ENCODE results near the gene BEST3.

The BEST3 gene

GRCh38 chr12:69655616-69656340 is 43.3 kb downstream of the BEST3 start:
- no peak for DNase-seq (ENCODE audit: low read depth in 4 of 4, low spot score in 1 of 4)

- DNase-seq (ENCODE audit: low read depth in 4 of 4, low spot score in 1 of 4) = no peak
These were observed 45.4 kb downstream of the BEST3 start for GRCh38 chr12:69653703-69654102.

DNA sequence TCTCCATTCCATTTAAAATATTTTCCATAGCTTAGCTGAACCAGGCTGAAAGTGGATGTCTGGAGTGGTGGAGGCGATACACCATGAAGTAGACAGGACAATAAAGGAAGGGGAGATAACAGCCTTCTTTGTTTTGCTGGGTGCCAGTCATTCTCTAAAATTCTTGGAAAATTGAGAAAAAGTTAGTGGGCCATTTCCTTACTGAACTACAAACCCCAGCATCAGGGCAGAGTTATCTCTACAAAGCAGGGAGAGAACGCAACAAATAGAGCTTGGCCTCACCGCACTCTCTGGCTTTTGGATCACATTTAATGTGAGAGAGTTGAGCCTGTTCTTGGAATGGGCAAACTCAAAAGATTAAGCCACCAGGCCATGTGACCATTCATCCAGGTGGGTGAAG is 47.2 kb downstream of the BEST3 start:
- DNase-seq (ENCODE audit: low read depth in 4 of 4, low spot score in 1 of 4) = no peak

- no peak for DNase-seq (ENCODE audit: low read depth in 4 of 4, low spot score in 1 of 4)
These were observed 49.6 kb downstream of the BEST3 start for GRCh38 chr12:69649529-69649928.

DNA sequence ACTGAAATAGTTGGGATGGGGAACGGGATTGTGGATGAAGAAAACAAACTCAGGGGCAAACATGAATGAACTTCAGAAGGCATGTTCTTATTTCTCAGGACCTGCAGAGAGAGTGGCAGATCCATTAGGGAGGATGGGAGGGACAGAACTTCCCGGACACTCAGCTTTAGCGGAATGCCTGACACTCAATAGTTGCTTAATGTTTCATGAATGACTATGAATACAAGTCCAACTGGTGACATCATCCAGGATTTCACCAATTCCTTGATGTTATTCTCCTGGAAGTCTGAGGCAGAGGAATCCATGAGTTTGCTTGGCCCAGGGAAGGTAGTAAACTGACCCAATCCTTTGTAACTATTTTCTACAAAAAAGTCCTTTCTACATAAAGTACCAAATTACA is 50.6 kb downstream of the BEST3 start:
- DNase-seq (ENCODE audit: low read depth in 4 of 4, low spot score in 1 of 4) = no peak

DNA sequence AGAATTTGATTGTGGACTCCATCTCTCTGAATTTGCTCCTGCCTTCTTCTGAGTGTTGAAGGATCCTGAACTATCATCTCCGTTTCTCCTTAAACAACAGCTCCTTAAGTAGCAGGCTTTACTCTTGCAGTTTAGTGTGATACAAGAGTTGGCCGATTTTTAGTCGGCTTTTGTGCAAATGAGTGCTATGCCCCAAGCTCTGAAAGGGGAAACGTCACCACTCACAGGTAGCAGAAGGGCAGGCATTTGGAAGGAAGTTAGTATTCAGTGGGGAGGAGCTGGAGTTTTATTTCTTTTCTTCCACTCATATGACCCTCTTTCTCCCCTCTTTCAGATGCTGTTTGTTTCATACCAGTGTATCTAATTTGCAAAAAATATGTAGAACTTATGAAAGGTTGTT is 51.9 kb downstream of the BEST3 start:
- no peak for DNase-seq (ENCODE audit: low read depth in 4 of 4, low spot score in 1 of 4)

DNA sequence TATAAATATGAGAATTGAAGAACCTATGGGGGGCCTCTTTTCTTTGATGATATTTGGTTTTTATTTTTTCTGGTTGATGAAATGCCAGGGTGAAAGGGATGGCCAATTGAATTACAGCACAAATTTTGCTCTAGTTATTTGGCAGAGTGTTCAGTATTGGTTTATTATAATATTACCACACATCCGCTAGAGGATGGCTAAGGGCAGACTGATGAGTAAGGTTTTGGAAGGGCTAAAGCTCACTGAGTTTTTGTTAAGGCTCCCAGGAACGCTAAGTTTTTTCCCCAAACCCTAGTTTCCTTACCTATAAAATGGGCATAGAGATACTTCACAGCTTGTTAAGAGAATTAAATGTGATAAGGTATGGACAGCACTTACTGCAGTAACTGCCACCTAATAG is 54.1 kb downstream of the BEST3 start:
- DNase-seq (ENCODE audit: low read depth in 4 of 4, low spot score in 1 of 4) = no peak

GRCh38 chr12:69644511-69644910 is 54.6 kb downstream of the BEST3 start:
- DNase-seq (ENCODE audit: low read depth in 4 of 4, low spot score in 1 of 4) = no peak

GRCh38 chr12:69642531-69642930 is 56.6 kb downstream of the BEST3 start:
- DNase-seq (ENCODE audit: low read depth in 4 of 4, low spot score in 1 of 4) = no peak

- no peak for DNase-seq (ENCODE audit: low read depth in 4 of 4, low spot score in 1 of 4)
These were observed 57.6 kb downstream of the BEST3 start for GRCh38 chr12:69641546-69641945.

GRCh38 chr12:69639400-69640016 is 59.6 kb downstream of the BEST3 start:
- DNase-seq (ENCODE audit: low read depth in 4 of 4, low spot score in 1 of 4) = peak; percentile 15 to 51 (median 38)

DNA sequence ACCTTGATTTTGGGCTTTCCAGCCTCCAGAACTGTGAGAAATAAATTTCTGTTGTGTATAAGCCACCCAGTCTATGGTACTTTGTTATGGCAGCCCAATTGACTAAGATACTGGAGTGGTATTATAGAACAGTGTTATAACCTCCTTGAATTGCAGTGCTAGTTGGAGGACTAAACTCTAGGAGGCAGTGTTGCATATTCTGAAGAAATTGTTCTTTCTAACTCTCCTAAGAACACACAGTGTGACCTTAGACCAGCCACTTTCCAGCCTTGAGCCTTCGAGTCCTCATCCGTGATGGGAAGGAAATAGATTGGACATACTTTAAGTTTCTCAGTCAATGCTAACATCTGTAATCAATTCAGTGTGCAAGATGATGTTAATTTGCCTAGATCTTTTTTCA is 66.0 kb downstream of the BEST3 start:
- DNase-seq (ENCODE audit: low read depth in 4 of 4, low spot score in 1 of 4) = no peak

- no peak for DNase-seq (ENCODE audit: low read depth in 4 of 4, low spot score in 1 of 4)
These were observed 68.9 kb downstream of the BEST3 start for GRCh38 chr12:69630191-69630590.

- no peak for DNase-seq (ENCODE audit: low read depth in 4 of 4, low spot score in 1 of 4)
These were observed 71.6 kb downstream of the BEST3 start for GRCh38 chr12:69627501-69627900.

DNA sequence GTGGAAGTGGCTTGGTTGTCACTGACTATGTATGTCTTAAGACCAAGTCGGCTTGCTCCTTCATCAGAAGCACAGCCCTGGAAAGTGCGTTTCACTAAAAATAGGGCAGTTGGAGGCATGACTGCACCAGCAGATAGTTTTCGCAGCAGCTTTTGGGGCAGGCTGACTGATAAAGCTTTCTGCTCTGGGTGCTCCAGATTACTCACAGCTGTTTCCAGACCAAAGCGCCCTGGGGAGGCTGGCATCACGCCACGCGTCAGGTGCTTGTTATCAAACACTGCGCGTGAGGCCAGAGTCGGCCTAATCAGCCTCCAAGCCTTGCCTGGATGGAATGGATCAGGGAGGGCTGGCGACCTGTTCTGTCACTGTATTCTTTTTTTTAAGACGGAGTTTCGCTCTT is 75.1 kb downstream of the BEST3 start:
- no peak for DNase-seq (ENCODE audit: low read depth in 4 of 4, low spot score in 1 of 4)

DNA sequence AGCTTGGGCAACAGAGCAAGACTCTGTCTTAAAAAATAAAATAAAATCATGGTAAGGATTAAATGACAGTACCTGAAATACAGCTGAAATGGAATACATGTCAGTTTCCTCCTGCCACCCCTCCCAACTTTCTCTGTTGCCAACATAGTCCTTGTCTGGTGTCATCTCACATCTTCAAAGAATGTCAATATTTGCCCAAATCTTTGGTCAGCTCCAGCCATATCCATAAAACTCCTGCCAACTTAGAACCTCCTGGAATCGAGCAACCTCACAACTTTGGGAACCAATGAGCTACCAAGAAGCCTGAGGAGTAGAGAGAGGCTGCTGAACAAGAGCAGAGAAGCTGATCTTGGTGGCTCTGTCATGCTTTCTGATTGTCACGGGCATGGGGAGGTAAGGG is 77.6 kb downstream of the BEST3 start:
- no peak for DNase-seq (ENCODE audit: low read depth in 4 of 4, low spot score in 1 of 4)

DNA sequence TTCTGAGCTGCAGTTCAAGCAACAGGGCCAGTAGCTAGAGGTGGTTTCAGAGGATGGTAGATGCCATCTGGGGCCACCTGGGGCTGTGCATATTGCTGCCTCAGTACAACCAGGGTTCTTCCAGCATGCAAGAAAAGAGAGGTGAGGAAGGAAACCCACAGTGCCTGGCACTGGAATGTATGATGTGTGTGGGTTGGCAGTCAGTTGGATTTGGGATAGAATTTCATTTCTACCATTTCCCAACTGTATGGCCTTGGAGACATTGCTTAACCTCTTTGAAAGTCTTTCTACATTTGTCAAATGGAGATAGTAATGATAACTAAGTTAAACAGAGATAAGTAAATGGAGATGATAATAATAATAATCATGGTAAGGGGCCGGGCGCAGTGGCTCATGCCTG is 78.2 kb downstream of the BEST3 start:
- DNase-seq (ENCODE audit: low read depth in 4 of 4, low spot score in 1 of 4) = no peak

DNA sequence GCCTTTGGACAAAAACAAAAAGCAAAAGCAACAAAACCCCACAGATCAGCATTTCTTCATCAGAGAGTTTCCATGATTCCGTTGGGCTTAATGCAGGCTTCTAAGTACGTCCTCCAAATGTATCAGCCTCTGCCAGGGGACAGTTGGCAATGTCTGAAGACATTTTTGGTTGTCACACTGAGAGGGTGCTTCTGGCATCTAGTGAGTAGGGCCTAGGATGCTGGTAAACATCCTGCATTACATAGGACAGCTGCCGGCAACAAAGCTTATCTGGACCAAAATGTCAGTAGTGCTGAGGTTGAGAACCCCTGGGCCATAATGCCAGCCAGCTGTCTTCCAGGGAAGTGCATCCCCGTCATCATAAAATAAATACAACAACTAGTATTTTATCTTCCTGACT is 79.0 kb downstream of the BEST3 start:
- no peak for DNase-seq (ENCODE audit: low read depth in 4 of 4, low spot score in 1 of 4)

DNA sequence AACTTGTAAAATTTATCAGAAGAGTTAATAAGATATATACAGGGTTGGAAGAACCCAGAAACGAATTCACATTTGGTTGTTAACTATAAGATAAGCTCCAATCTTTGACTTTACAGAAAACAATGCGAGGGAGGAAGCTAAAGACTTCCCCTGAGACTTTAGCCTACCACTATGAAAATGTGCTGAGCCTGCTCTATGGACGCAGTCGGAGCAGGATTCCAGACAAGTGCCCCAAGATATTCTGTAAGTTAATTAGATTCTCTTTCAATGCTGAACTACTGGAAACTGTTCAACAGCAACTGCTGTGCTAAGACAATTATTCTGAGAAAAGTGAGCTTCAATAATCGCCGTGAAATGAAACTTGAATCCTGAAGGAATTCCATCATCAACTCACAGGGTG is 80.1 kb downstream of the BEST3 start:
- DNase-seq (ENCODE audit: low read depth in 4 of 4, low spot score in 1 of 4) = no peak

- no peak for DNase-seq (ENCODE audit: low read depth in 4 of 4, low spot score in 1 of 4)
These were observed 83.1 kb downstream of the BEST3 start for GRCh38 chr12:69616025-69616424.

GRCh38 chr12:69613351-69613750 is 85.8 kb downstream of the BEST3 start:
- no peak for DNase-seq (ENCODE audit: low read depth in 4 of 4, low spot score in 1 of 4)

- no peak for DNase-seq (ENCODE audit: low read depth in 4 of 4, low spot score in 1 of 4)
These were observed 88.4 kb downstream of the BEST3 start, which contains the start of gene LRRC10 for GRCh38 chr12:69610729-69611128. Gene LRRC10, minus strand, starts transcription at chr12:69610907. Its CDS starts 69 bp downstream, at chr12:69610838.

GRCh38 chr12:69610126-69610525 is 89.0 kb downstream of the BEST3 start:
- DNase-seq (ENCODE audit: low read depth in 4 of 4, low spot score in 1 of 4) = no peak

Measured in stimulated activated CD4-positive, alpha-beta T cell treated with anti-CD3 and anti-CD28 coated beads, Interleukin-1b, Interleukin-23, amount 100 ng/mL, for 24 hours (primary cell).